GM19438 (cell line): ENCODE measurements around the gene RGS6.

Experiments
- ATAC-seq: cut with Tn5 transposase; IDR thresholded peaks from one replicate; pipeline ENCODE4 v1.9.1; 2021; ENCODE audit warnings: low read depth; ENCODE audit not compliant: unreplicated experiment

The RGS6 gene

GRCh38 chr14:72611506-72611905, 679.3 kb downstream of the RGS6 start:
- no peak for ATAC-seq

- no peak for ATAC-seq
These were observed 679.8 kb downstream of the RGS6 start for GRCh38 chr14:72612041-72612440.

GRCh38 chr14:72613231-72613974, 681.2 kb downstream of the RGS6 start:
- no peak for ATAC-seq

- ATAC-seq: no peak
These were observed 681.7 kb downstream of the RGS6 start for GRCh38 chr14:72613975-72614319.

- ATAC-seq: no peak
These were observed 682.1 kb downstream of the RGS6 start for GRCh38 chr14:72614365-72614764.

GRCh38 chr14:72614891-72615415, 682.7 kb downstream of the RGS6 start:
- no peak for ATAC-seq

GRCh38 chr14:72615451-72616121, 683.4 kb downstream of the RGS6 start:
- ATAC-seq: no peak
